Measurements from ENCODE around the gene TMEM45B. TPM values are rescaled to one million over a fixed set of nuclear protein-coding genes. Genes with fewer than 3 reads are reported as not detected.

TMEM45B gene
- total and polyA plus RNA-seq, 2 of the 13 experiments (the other 11 are each of a cell fraction or from before 2014, with no cell fraction given) = 29.1 to 181 TPM

DNA sequence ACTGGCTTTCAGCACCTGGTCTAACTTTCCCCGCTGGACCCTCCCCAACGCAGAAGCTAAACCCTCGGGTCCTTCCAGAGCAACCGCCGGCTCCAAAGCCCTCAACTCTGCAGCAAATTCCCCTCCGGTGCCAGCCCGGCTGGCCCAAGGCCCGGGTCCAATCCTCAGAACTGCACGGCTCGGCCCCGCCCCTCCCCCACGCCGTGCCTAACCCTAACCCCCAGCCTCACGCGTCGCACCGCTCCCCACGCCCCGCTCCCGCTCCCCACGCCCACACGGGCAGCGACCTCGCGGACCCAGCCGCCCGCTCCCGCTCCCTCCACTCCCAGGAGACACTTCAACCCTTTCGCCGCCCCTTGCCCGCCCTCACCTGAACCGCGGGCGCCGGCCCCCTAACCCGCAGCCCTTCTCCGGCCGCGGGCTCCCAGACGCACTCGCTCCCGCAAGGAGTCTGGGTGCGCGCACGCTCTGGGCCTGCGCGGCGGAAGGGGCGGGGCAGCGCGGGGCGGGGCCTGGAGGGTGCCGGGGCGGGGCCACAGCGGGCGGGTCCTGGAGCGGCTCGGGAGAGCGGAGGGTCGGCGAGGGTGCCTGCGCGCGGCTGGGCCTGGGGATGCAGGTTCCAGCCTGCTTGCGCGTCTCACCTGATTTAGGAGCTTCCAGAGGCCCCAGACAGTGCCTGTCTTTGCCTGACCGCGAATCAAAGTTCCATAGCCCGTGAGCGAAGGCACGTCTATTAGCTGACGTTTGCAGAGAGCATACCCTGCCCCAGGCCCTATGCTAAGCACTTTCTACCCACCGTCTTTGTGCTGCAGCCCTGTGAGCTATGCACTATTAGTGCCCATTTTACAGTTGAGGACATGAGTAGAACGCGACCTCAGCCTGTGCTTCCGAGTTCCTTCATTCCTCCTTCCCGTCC lies 79.7 kb downstream of the TMEM45B start, which contains the start of gene NFRKB (continued):
- TF ChIP-seq PRDM4 (CRISPR knock-in tag; IDR thresholded peaks at IDR 0.05; ENCODE audit: borderline replicate concordance) = no peak
- no peak; the same call in 1 of the 2 replicates for TF ChIP-seq ZNF850 (CRISPR knock-in tag; conservative IDR thresholded peaks at IDR 0.05)
- no peak for TF ChIP-seq NFAT5 (CRISPR knock-in tag; IDR thresholded peaks at IDR 0.05)
- no peak for TF ChIP-seq HMG20B (CRISPR knock-in tag; conservative IDR thresholded peaks at IDR 0.05)
- no peak for TF ChIP-seq MAF1 (CRISPR knock-in tag; IDR thresholded peaks at IDR 0.05; ENCODE audit: borderline replicate concordance)
- 0 out of 4 replicates have a peak, but pooled peaks have one; percentile 7 to 19 for TF ChIP-seq MAFK (conservative IDR thresholded peaks at IDR 0.05 in 1 of 2, IDR thresholded peaks at IDR 0.05 in 1 of 2; ENCODE audit: low read length in 2 of 2)
- TF ChIP-seq ZSCAN20 (CRISPR knock-in tag; IDR thresholded peaks at IDR 0.05; ENCODE audit: borderline replicate concordance) = 0 out of 2 replicates have a peak, but pooled peaks have one; percentile 15
- TF ChIP-seq ZNF780A (CRISPR knock-in tag; IDR thresholded peaks at IDR 0.05) = no peak
- no peak for TF ChIP-seq ZMYM3 (CRISPR knock-in tag; IDR thresholded peaks at IDR 0.05)
- TF ChIP-seq ATF4 (CRISPR knock-in tag; IDR thresholded peaks at IDR 0.05) = no peak
- no peak for TF ChIP-seq ZFP37 (CRISPR knock-in tag; IDR thresholded peaks at IDR 0.05; ENCODE audit: borderline replicate concordance)
- TF ChIP-seq ZNF335 (CRISPR knock-in tag; IDR thresholded peaks at IDR 0.05) = 0 out of 2 replicates have a peak, but pooled peaks have one; percentile 30
- no peak for TF ChIP-seq SRSF4 (IDR thresholded peaks at IDR 0.05; ENCODE audit: low read depth, low read length, poor library complexity, severe bottlenecking)
- TF ChIP-seq REXO4 (CRISPR knock-in tag; IDR thresholded peaks at IDR 0.05; ENCODE audit: borderline replicate concordance) = no peak
- TF ChIP-seq NBN (conservative IDR thresholded peaks at IDR 0.05) = no peak
